Gastroesophageal sphincter (tissue), 4 donors: ENCODE measurements around the gene ITPR2. TPM values are rescaled to one million over a fixed set of nuclear protein-coding genes. Genes with fewer than 3 reads are reported as not detected.

Source experiments
- ATAC-seq: fragments of 150-250 bp; one replicate; pipeline ENCODE4 v1.9.1; 2016; ENCODE audit warnings: mild to moderate bottlenecking, moderate library complexity
- H3K27ac ChIP-seq, 4 donors: fragments of 200-600 bp; sonication (generic) in 3 of 4; 1 replicate in 3 of 4; 2 replicates in 1 of 4; pipeline ENCODE4 v1.5.1; 2016 to 2019
- H3K27me3 ChIP-seq: fragments of 200-600 bp; sonication (generic); one replicate; pipeline ENCODE4 v1.5.1; 2019
- H3K36me3 ChIP-seq, 2 donors: fragments of 200-600 bp; sonication (generic); one replicate each; pipeline ENCODE4 v1.5.1; 2019; ENCODE audit warnings: control low read depth in 1 of 2
- H3K4me1 ChIP-seq, 3 donors: fragments of 200-600 bp; sonication (generic); 1 replicate in 2 of 3; 2 replicates in 1 of 3; pipeline ENCODE4 v1.5.1; 2016 to 2019; ENCODE audit warnings: control low read depth in 2 of 3
- H3K4me3 ChIP-seq, 2 donors: fragments of 200-600 bp; sonication (generic); one replicate each; pipeline ENCODE4 v1.5.1; 2019; ENCODE audit warnings: mild to moderate bottlenecking in 1 of 2, moderate library complexity in 1 of 2
- H3K9me3 ChIP-seq, 3 donors: fragments of 200-600 bp; sonication (generic); one replicate each; pipeline ENCODE4 v1.5.1; 2017 to 2019; ENCODE audit warnings: control low read depth in 2 of 3
- EP300 ChIP-seq: sonication (generic); formaldehyde crosslinking; IDR thresholded peaks from one replicate; pipeline ENCODE4 v1.6.1; 2017; ENCODE audit warnings: antibody characterized with exemption, mild to moderate bottlenecking
- POLR2A ChIP-seq, 2 donors: fragments of 450-650 bp; IDR thresholded peaks; one replicate each; pipeline ENCODE4 v1.6.1; 2017; ENCODE audit warnings: antibody characterized with exemption in 2 of 2, mild to moderate bottlenecking in 2 of 2, moderate library complexity in 1 of 2
- POLR2AphosphoS5 ChIP-seq: sonication (generic); formaldehyde crosslinking; IDR thresholded peaks from one replicate; pipeline ENCODE4 v1.6.1; 2017; ENCODE audit warnings: antibody characterized with exemption
- WGBS, 2 donors: methylation state at CpG; one replicate each; pipeline ENCODE4 v1.1.5; 2018; ENCODE audit warnings: low coverage in 1 of 2; 5-methylcytosine and 5-hydroxymethylcytosine counted together
- total RNA-seq, 4 donors: library from RNA; depleted of rRNA; stranded (reverse); fragments of >200 nt; gene quantifications; one replicate each; pipeline ENCODE4 v1.1.0, GENCODE V29; 2016
- TF ChIP-seq, protein P1 (sequence below), 4 experiments: fragments of 200-600 bp in 2 of 4; fragments of 450-650 bp in 2 of 4; sonication (generic) in 1 of 4; IDR thresholded peaks; one replicate each; pipeline ENCODE4 v1.5.1; 2017 to 2019; ENCODE audit warnings: antibody characterized with exemption in 4 of 4, mild to moderate bottlenecking in 2 of 4, moderate library complexity in 2 of 4

Gene ITPR2
- total RNA-seq, 4 donors from 2014 or later = 30.8 to 63.0 (median 44.4) TPM

DNA sequence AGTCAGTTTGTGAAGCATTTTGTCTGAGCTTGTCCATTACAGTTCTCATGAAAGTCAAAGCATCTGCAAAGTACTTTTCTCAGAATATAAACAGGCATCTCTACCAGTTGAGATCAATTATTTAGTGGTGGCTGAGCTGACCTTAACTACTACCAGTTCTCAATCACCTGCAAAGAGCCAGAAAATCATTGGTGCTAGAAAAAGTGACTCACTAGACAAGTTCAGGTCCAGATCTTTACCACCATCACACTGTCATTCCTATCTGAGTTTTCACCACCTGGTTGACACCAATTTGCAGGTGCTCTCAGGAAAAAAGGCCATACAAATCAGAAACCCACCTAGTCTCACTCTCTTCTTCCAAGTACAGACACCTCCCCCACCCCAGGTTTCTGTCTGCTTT is 33.3 kb downstream of the ITPR2 start:
- TF ChIP-seq POLR2AphosphoS5 (no peak), POLR2A (IDR thresholded peaks at IDR 0.05) (no peak), EP300 (no peak)
- TF ChIP-seq, protein P1, sequence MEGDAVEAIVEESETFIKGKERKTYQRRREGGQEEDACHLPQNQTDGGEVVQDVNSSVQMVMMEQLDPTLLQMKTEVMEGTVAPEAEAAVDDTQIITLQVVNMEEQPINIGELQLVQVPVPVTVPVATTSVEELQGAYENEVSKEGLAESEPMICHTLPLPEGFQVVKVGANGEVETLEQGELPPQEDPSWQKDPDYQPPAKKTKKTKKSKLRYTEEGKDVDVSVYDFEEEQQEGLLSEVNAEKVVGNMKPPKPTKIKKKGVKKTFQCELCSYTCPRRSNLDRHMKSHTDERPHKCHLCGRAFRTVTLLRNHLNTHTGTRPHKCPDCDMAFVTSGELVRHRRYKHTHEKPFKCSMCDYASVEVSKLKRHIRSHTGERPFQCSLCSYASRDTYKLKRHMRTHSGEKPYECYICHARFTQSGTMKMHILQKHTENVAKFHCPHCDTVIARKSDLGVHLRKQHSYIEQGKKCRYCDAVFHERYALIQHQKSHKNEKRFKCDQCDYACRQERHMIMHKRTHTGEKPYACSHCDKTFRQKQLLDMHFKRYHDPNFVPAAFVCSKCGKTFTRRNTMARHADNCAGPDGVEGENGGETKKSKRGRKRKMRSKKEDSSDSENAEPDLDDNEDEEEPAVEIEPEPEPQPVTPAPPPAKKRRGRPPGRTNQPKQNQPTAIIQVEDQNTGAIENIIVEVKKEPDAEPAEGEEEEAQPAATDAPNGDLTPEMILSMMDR (IDR thresholded peaks at IDR 0.05) = no peak
- no peak overlapping the region for H3K27ac ChIP-seq
- H3K4me3 ChIP-seq = no peak overlapping the region
- H3K9me3 ChIP-seq = no peaks in the 10 kb centered on the region
- peaks cover 0 to 28% (median 0%) of the 10 kb centered on the region in 3 donors for H3K4me1 ChIP-seq
- H3K27me3 ChIP-seq = no peaks in the 10 kb centered on the region
- ATAC-seq = no peak
- H3K36me3 ChIP-seq = no peaks in the 10 kb centered on the region

DNA sequence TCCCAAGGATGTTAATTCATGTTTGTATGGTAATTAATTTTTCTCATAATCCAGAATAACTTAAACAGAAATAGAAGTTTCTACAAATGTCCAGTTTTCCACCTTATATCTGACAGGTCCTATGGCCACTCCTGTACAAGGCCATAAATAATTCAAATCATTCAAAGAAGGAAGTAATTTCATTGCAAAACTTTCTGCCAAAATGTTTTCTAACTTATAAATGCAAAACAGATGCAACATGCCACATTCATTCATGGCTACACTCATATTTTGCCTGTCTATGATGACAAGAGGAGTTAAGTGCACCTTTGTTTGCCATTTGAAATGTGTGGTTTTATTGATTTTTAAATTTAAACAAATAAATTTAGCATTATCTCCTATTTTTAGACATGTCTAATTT is 34.4 kb downstream of the ITPR2 start:
- Histone ChIP-seq H3K27me3 (no peaks in the 10 kb centered on the region), H3K27ac (no peak overlapping the region), H3K9me3 (no peaks in the 10 kb centered on the region), H3K4me3 (no peak overlapping the region), H3K4me1 (peaks cover 0 to 21% (median 0%) of the 10 kb centered on the region in 3 donors), H3K36me3 (no peaks in the 10 kb centered on the region)
- no peak for ATAC-seq
- TF ChIP-seq POLR2A (IDR thresholded peaks at IDR 0.05) (no peak), POLR2AphosphoS5 (no peak), EP300 (no peak)
- TF ChIP-seq, protein P1 (IDR thresholded peaks at IDR 0.05) = no peak

DNA sequence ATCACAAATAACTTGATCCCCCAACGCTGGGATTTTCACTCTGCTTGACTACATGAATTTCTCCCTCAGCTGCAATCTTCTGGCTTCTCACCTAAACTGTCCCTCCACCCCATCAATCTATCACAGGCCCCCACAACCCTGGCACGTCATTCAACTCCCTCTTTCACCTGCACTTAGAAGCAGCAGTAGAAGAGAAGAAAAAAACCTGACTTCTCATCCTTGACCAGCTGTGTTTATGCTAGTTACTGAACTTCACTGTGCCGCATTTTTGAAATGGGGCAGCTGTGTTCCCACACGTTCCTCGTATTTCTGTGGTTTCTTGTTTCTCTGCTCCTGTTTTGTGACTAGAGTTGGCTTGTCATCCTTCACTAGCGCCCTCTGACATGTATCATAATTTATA is 35.0 kb downstream of the ITPR2 start:
- Histone ChIP-seq H3K4me1 (peaks cover 0 to 15% (median 0%) of the 10 kb centered on the region in 3 donors), H3K27ac (peak overlapping the region in 3 of 4 donors; percentile 11 to 42 (median 11)), H3K9me3 (no peaks in the 10 kb centered on the region), H3K36me3 (no peaks in the 10 kb centered on the region), H3K27me3 (no peaks in the 10 kb centered on the region), H3K4me3 (no peak overlapping the region)
- no peak for ATAC-seq
- no peak for TF ChIP-seq POLR2A (IDR thresholded peaks at IDR 0.05)
- TF ChIP-seq POLR2AphosphoS5 = peak; percentile 60
- WGBS, 2 donors = 15 to 23% methylated on average over 6 of the region's 6 CpGs

DNA sequence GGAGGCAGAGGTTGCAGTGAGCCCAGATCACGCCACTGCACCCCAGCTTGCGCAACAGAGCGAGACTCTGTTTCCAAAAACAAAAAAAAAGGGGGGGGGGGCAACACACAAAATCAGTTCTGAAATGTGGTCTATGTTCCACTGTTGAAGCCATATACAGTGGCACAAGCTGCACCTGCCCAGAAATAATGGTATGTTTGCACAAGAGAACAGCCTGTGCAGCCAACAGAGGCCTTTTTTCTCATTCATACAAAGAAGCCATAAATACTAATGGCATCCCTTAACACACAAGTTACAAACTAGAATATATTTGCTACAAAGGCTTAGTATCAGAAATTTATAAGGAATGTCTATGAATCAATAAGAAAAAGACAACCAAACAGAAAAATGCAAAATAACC is 37.1 kb downstream of the ITPR2 start:
- no peak for ATAC-seq
- Histone ChIP-seq H3K27ac (no peak overlapping the region), H3K27me3 (no peaks in the 10 kb centered on the region), H3K4me1 (peaks cover 0 to 29% (median 0%) of the 10 kb centered on the region in 3 donors), H3K9me3 (no peaks in the 10 kb centered on the region), H3K4me3 (no peak overlapping the region), H3K36me3 (no peaks in the 10 kb centered on the region)
- TF ChIP-seq EP300 = no peak
- WGBS, 2 donors = 80% methylated on average over 1 of the region's 3 CpGs; no CpG with 5 or more reads in 1 of the 2 donors

DNA sequence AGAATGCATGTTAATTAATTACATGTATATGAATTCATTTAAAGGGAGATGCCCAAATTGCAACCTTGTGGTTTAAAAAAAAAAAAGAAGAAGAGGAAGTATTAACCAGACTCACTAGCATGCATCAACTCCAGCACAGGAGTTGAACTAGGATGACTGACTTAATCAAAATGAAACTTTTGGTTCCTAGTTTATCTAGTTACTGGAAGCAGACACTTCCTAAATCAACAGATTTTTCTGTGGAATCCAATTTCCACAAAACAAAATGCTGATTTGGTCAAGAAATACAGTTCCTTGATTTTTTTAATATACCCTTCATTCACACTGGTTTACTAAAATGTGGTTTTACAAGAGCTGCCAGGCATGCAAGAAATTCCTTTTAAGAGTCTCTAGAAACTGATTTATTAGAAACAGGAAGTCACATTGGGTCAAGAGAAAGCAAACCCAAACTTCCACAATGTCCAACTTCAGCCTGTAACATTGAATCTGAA is 41.6 kb downstream of the ITPR2 start:
- H3K27ac ChIP-seq = peak overlapping the region in 1 of 4 donors; percentile 41
- peaks cover 6 to 61% (median 7%) of the 10 kb centered on the region in 3 donors for H3K4me1 ChIP-seq
- H3K27me3 ChIP-seq = no peaks in the 10 kb centered on the region
- TF ChIP-seq EP300 = no peak
- TF ChIP-seq, protein P1 (IDR thresholded peaks at IDR 0.05) = no peak
- TF ChIP-seq POLR2AphosphoS5 = no peak
- no peak for TF ChIP-seq POLR2A (IDR thresholded peaks at IDR 0.05)
- H3K9me3 ChIP-seq = no peaks in the 10 kb centered on the region
- no peaks in the 10 kb centered on the region for H3K36me3 ChIP-seq
- ATAC-seq = no peak
- H3K4me3 ChIP-seq = no peak overlapping the region

DNA sequence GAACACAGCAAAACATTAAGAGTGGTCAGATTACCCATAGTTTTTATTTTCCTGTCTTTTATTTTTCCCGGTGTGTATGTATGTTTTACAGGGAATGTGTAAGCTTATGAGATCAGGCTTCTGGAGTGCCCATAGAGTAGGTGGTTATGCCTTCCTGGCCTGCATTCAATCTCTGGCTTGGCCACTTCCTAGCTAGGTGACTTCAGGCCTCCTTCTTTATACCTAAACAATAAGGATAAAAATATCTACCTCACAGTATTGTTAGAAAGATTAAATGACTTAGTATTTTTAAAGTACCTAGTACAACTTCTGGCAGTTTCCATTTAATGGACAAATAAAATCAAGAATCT is 42.4 kb downstream of the ITPR2 start:
- Histone ChIP-seq H3K27me3 (no peaks in the 10 kb centered on the region), H3K36me3 (no peaks in the 10 kb centered on the region), H3K27ac (peak overlapping the region in 2 of 4 donors; percentile 39 to 41), H3K4me3 (no peak overlapping the region), H3K4me1 (peaks cover 6 to 63% (median 7%) of the 10 kb centered on the region in 3 donors), H3K9me3 (no peaks in the 10 kb centered on the region)
- no peak for ATAC-seq
- 43 to 67% methylated on average over 1 of the region's 1 CpG for WGBS, 2 donors
- TF ChIP-seq POLR2AphosphoS5 = no peak
- TF ChIP-seq POLR2A (IDR thresholded peaks at IDR 0.05) = no peak
- TF ChIP-seq, protein P1 (IDR thresholded peaks at IDR 0.05) = no peak
- TF ChIP-seq EP300 = no peak
